ENCODE data around the gene CTDP1. TPM values are rescaled to one million over a fixed set of nuclear protein-coding genes. Genes with fewer than 3 reads are reported as not detected.

Gene CTDP1
- total RNA-seq, 3 donors from 2014 or later: 28.6 to 37.4 (median 30.1) TPM

GRCh38 chr18:79799619-79800370 is 120.2 kb downstream of the CTDP1 start:
- peak in 1 of 3 donors; percentile 45 for DNase-seq
- Histone ChIP-seq H3K9me3 (no peaks in the 10 kb centered on the region), H3K36me3 (ENCODE audit: low read depth) (no peaks in the 10 kb centered on the region), H3K4me1 (ENCODE audit: low read depth) (peaks cover 16% of the 10 kb centered on the region), H3K4me3 (no peak overlapping the region)
- ATAC-seq: no peak
- intact Hi-C loops (cut with DNase I, micrococcal nuclease): loop anchor here in 1 of 2 donors (10.0 kb wide), 1 partner anchor 65 kb away; no protein-coding TSS in a partner anchor
- TF ChIP-seq CTCF (IDR thresholded peaks at IDR 0.05): no peak

GRCh38 chr18:79800371-79801180 is 121.0 kb downstream of the CTDP1 start:
- no peaks in the 10 kb centered on the region for H3K36me3 ChIP-seq (ENCODE audit: low read depth)
- intact Hi-C loops (cut with DNase I, micrococcal nuclease): loop anchor here in 1 of 2 donors (10.0 kb wide), 1 partner anchor 64 kb away; no protein-coding TSS in a partner anchor
- ATAC-seq (no peak), DNase-seq (no peak)
- TF ChIP-seq CTCF (IDR thresholded peaks at IDR 0.05): no peak
- no peaks in the 10 kb centered on the region for H3K9me3 ChIP-seq
- H3K4me1 ChIP-seq (ENCODE audit: low read depth): peaks cover 16% of the 10 kb centered on the region
- no peak overlapping the region for H3K4me3 ChIP-seq

GRCh38 chr18:79801217-79801616 is 121.6 kb downstream of the CTDP1 start:
- no peak for DNase-seq
- no peak overlapping the region for H3K4me3 ChIP-seq
- H3K36me3 ChIP-seq (ENCODE audit: low read depth): no peaks in the 10 kb centered on the region
- peaks cover 16% of the 10 kb centered on the region for H3K4me1 ChIP-seq (ENCODE audit: low read depth)
- no peak for TF ChIP-seq CTCF (IDR thresholded peaks at IDR 0.05)
- intact Hi-C loops (cut with DNase I, micrococcal nuclease): loop anchor here in 1 of 2 donors (10.0 kb wide), 1 partner anchor 64 kb away; no protein-coding TSS in a partner anchor
- no peak for ATAC-seq
- no peaks in the 10 kb centered on the region for H3K9me3 ChIP-seq

DNA sequence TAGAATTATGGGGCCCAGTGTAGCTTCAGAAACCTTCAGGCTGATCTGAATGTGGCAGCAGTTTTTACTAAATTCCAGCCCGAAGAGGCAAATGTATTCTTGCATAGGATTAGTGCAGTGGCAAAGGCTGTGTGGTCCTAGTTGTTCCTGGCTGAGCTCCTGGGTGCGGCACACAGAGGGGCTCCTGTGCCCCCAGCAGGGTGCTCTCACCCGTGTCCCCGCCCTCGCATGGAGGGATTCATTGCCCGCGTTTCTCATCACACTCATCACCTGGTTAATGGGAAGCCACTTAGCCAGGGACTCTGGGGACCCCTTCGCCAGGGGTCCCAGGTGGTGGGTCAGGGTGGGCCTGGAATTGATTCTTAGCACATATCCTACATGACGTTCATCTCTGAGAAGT is 122.0 kb downstream of the CTDP1 start:
- H3K9me3 ChIP-seq: no peaks in the 10 kb centered on the region
- no peak overlapping the region for H3K4me3 ChIP-seq
- ATAC-seq: no peak
- intact Hi-C loops (cut with DNase I, micrococcal nuclease): loop anchor here in 1 of 2 donors (10.0 kb wide), 1 partner anchor 63 kb away; no protein-coding TSS in a partner anchor
- H3K36me3 ChIP-seq (ENCODE audit: low read depth): no peaks in the 10 kb centered on the region
- TF ChIP-seq CTCF (IDR thresholded peaks at IDR 0.05): no peak
- peaks cover 16% of the 10 kb centered on the region for H3K4me1 ChIP-seq (ENCODE audit: low read depth)
- DNase-seq: no peak

GRCh38 chr18:79802298-79802697 is 122.7 kb downstream of the CTDP1 start:
- no peak for DNase-seq
- intact Hi-C loops (cut with DNase I, micrococcal nuclease): loop anchor here in 1 of 2 donors (10.0 kb wide), 1 partner anchor 63 kb away; no protein-coding TSS in a partner anchor
- no peaks in the 10 kb centered on the region for H3K36me3 ChIP-seq (ENCODE audit: low read depth)

More at GRCh38 chr18:79802298-79802697, 122.7 kb downstream of the CTDP1 start:
- Histone ChIP-seq H3K4me1 (ENCODE audit: low read depth) (peaks cover 16% of the 10 kb centered on the region), H3K9me3 (no peaks in the 10 kb centered on the region), H3K4me3 (no peak overlapping the region)
- no peak for ATAC-seq
- no peak for TF ChIP-seq CTCF (IDR thresholded peaks at IDR 0.05)

Data from mucosa of descending colon (tissue), 3 donors.